PC-9 (cell line): ENCODE data around the gene EPS8L3. TPM values are rescaled to one million over a fixed set of nuclear protein-coding genes. Genes with fewer than 3 reads are reported as not detected.
A peak's percentile ranks its signal among the peaks of the same experiment; 100 is the strongest.

Experiments used
- BruUV-seq: library from RNA; stranded (reverse); fragments of 400-500 nt; replicated peaks from 2 replicates; lab custom pipeline; 2021; lab: Mats Ljungman, UMichigan
- CTCF ChIA-PET: fragments of 300-600 bp; sonication (Branson Sonifier 250); formaldehyde crosslinking; loops from one replicate; lab custom pipeline; 2022; ENCODE audit warnings: antibody characterized with exemption; lab: Charles Lee
- POLR2A ChIA-PET: fragments of 300-600 bp; sonication (Branson Sonifier 250); formaldehyde crosslinking; loops from one replicate; lab custom pipeline; 2022; ENCODE audit warnings: antibody characterized with exemption; ENCODE audit not compliant: unreplicated experiment; lab: Charles Lee
- DNase-seq, 2 experiments: peaks; one replicate each; pipeline versions ENCODE4 v3.0.0 to v3.0.0-alpha.2; 2015 to 2022; ENCODE audit warnings: mixed read lengths in 1 of 2
- H2AFZ ChIP-seq: fragments of 200-600 bp; sonication (generic); 2 replicates; pipeline ENCODE4 v1.8.1; 2017; ENCODE audit warnings: antibody characterized with exemption
- H3F3A ChIP-seq: fragments of 200-600 bp; sonication (generic); 2 replicates; pipeline ENCODE4 v1.8.1; 2017; ENCODE audit warnings: antibody characterized with exemption, mild to moderate bottlenecking, low read depth; ENCODE audit not compliant: insufficient read depth
- H3K27ac ChIP-seq: fragments of 200-600 bp; sonication (generic); 2 replicates; pipeline ENCODE4 v1.6.1; 2016; ENCODE audit warnings: mixed run types
- H3K27me3 ChIP-seq: fragments of 200-600 bp; sonication (generic); 2 replicates; pipeline ENCODE4 v1.6.1; 2016; ENCODE audit warnings: low read depth, mixed run types; ENCODE audit not compliant: insufficient read depth
- H3K36me3 ChIP-seq: fragments of 200-600 bp; sonication (generic); 2 replicates; pipeline ENCODE4 v1.6.1; 2016; ENCODE audit warnings: low read depth, mixed run types
- H3K4me1 ChIP-seq: fragments of 200-600 bp; sonication (generic); replicated peaks from 2 replicates; pipeline ENCODE4 v1.6.1; 2016; ENCODE audit warnings: mixed run types; ENCODE audit not compliant: insufficient read depth
- H3K4me2 ChIP-seq: fragments of 200-600 bp; sonication (generic); 2 replicates; pipeline ENCODE4 v1.6.1; 2017; ENCODE audit warnings: mixed run types
- H3K4me3 ChIP-seq: fragments of 200-600 bp; sonication (generic); 2 replicates; pipeline ENCODE4 v1.6.1; 2016; ENCODE audit warnings: mixed run types
- H3K79me2 ChIP-seq: fragments of 200-600 bp; sonication (generic); 2 replicates; pipeline ENCODE4 v1.6.1; 2017; ENCODE audit warnings: low read depth, mixed run types
- H3K9me2 ChIP-seq: fragments of 200-600 bp; sonication (generic); 2 replicates; pipeline ENCODE4 v1.8.1; 2017; ENCODE audit warnings: mild to moderate bottlenecking; ENCODE audit not compliant: insufficient read depth
- H3K9me3 ChIP-seq: fragments of 200-600 bp; sonication (generic); 2 replicates; pipeline ENCODE4 v1.8.1; 2016; ENCODE audit warnings: low read depth; ENCODE audit not compliant: insufficient read depth
- H4K20me1 ChIP-seq: fragments of 200-600 bp; sonication (generic); 2 replicates; pipeline ENCODE4 v1.8.1; 2017; ENCODE audit not compliant: insufficient read depth
- CTCF ChIP-seq: fragments of 200-600 bp; sonication (generic); conservative IDR thresholded peaks from 2 replicates; pipeline ENCODE4 v1.6.1; 2017; ENCODE audit warnings: mixed run types, antibody characterized with exemption, mild to moderate bottlenecking, moderate library complexity
- EZH2 ChIP-seq: fragments of 200-600 bp; sonication (generic); IDR thresholded peaks from 2 replicates; pipeline ENCODE4 v1.8.0; 2017; ENCODE audit warnings: antibody characterized with exemption, low read depth
- intact Hi-C: fragments of 100-400 bp; cut with micrococcal nuclease; formaldehyde crosslinking; loops from one replicate; pipeline ENCODE4 v1.10.0; 2022; ENCODE audit not compliant: unreplicated experiment
- total RNA-seq: library from RNA; stranded (reverse); gene quantifications from 2 replicates; pipeline ENCODE4 v1.2.3, GENCODE V29; 2021

Gene EPS8L3
- total RNA-seq, 1 experiment from 2014 or later = 1.2 TPM

GRCh38 chr1:109732390-109732881 is 31.3 kb downstream of the EPS8L3 start:
- H3K4me2 ChIP-seq = peak overlapping the region; percentile 37
- H3K27me3 ChIP-seq = no peaks in the 10 kb centered on the region
- no peaks in the 10 kb centered on the region for H4K20me1 ChIP-seq
- H3K36me3 ChIP-seq = peaks cover 18% of the 10 kb centered on the region
- H2AFZ ChIP-seq = no peak overlapping the region
- CTCF ChIA-PET = no interaction called here
- BruUV-seq = no TSS peak
- no peak overlapping the region for H3K4me3 ChIP-seq
- no peaks in the 10 kb centered on the region for H3K9me2 ChIP-seq
- intact Hi-C loops = no loop called here
- H3K4me1 ChIP-seq = peaks cover 24% of the 10 kb centered on the region
- POLR2A ChIA-PET = no interaction called here
- TF ChIP-seq CTCF = no peak
- no peaks in the 10 kb centered on the region for H3K79me2 ChIP-seq
- DNase-seq = no peak
- no peak overlapping the region for H3K27ac ChIP-seq
- no peaks in the 10 kb centered on the region for H3K9me3 ChIP-seq
- peaks cover 18% of the 10 kb centered on the region; the same call in 1 of the 2 replicates for H3F3A ChIP-seq

- BruUV-seq = no TSS peak
- H4K20me1 ChIP-seq = no peaks in the 10 kb centered on the region
- no peaks in the 10 kb centered on the region for H3K79me2 ChIP-seq
- H3K9me2 ChIP-seq = no peaks in the 10 kb centered on the region
- H3K9me3 ChIP-seq = no peaks in the 10 kb centered on the region
- H3K4me2 ChIP-seq = no peak overlapping the region
- intact Hi-C loops = no loop called here
- H3K4me1 ChIP-seq = peaks cover 24% of the 10 kb centered on the region
- TF ChIP-seq EZH2 = no peak
- H2AFZ ChIP-seq = no peak overlapping the region
- no peak overlapping the region for H3K4me3 ChIP-seq
- CTCF ChIA-PET = no interaction called here
- no peak for DNase-seq
- H3F3A ChIP-seq = peaks cover 18% of the 10 kb centered on the region; the same call in 1 of the 2 replicates
- POLR2A ChIA-PET = no interaction called here
- H3K27ac ChIP-seq = no peak overlapping the region
- H3K27me3 ChIP-seq = no peaks in the 10 kb centered on the region
- 0 out of 2 replicates have a peak, but pooled peaks cover under 1% of the 10 kb centered on the region for H3K36me3 ChIP-seq
Observed at GRCh38 chr1:109730666-109731065, 33.1 kb downstream of the EPS8L3 start.

- no peaks in the 10 kb centered on the region for H3K9me2 ChIP-seq
- peaks cover 18% of the 10 kb centered on the region; the same call in 1 of the 2 replicates for H3F3A ChIP-seq
- peak in 1 of 2 experiments; percentile 58 for DNase-seq
- no peaks in the 10 kb centered on the region for H4K20me1 ChIP-seq
- H3K4me2 ChIP-seq = no peak overlapping the region
- no peaks in the 10 kb centered on the region for H3K79me2 ChIP-seq
- no peaks in the 10 kb centered on the region for H3K9me3 ChIP-seq
- TF ChIP-seq EZH2 (no peak), CTCF (no peak)
- no peak overlapping the region for H3K27ac ChIP-seq
- no peak overlapping the region for H2AFZ ChIP-seq
- no TSS peak for BruUV-seq
- no peak overlapping the region for H3K4me3 ChIP-seq
- POLR2A ChIA-PET = interaction anchor here (0.6 kb wide), 1 partner anchor 13 kb away, joined by 5 read pairs; no protein-coding TSS in a partner anchor
- H3K36me3 ChIP-seq = no peaks in the 10 kb centered on the region
- intact Hi-C loops = no loop called here
- no peaks in the 10 kb centered on the region for H3K27me3 ChIP-seq
- peaks cover 24% of the 10 kb centered on the region for H3K4me1 ChIP-seq
- CTCF ChIA-PET = interaction anchor here (0.6 kb wide), 1 partner anchor 84 kb away, joined by 4 read pairs; no protein-coding TSS in a partner anchor
Observed at GRCh38 chr1:109728870-109729269, 34.9 kb downstream of the EPS8L3 start.
